ENCODE measurements around the gene ARPC5.
A peak's percentile ranks its signal among the peaks of the same experiment; 100 is the strongest.
"Not testable (repeated sequence)": the region's sequence is repeated elsewhere in the genome, so short reads cannot be mapped to it uniquely, and the experiment has no call there.

ARPC5 gene

GRCh38 chr1:183645531-183645930 lies 9.9 kb upstream of the ARPC5 start:
- no peak for DNase-seq

GRCh38 chr1:183642166-183642565 lies 6.6 kb upstream of the ARPC5 start:
- DNase-seq, result no peak

- DNase-seq, result no peak
Observed at GRCh38 chr1:183640193-183640592, 4.6 kb upstream of the ARPC5 start.

DNA sequence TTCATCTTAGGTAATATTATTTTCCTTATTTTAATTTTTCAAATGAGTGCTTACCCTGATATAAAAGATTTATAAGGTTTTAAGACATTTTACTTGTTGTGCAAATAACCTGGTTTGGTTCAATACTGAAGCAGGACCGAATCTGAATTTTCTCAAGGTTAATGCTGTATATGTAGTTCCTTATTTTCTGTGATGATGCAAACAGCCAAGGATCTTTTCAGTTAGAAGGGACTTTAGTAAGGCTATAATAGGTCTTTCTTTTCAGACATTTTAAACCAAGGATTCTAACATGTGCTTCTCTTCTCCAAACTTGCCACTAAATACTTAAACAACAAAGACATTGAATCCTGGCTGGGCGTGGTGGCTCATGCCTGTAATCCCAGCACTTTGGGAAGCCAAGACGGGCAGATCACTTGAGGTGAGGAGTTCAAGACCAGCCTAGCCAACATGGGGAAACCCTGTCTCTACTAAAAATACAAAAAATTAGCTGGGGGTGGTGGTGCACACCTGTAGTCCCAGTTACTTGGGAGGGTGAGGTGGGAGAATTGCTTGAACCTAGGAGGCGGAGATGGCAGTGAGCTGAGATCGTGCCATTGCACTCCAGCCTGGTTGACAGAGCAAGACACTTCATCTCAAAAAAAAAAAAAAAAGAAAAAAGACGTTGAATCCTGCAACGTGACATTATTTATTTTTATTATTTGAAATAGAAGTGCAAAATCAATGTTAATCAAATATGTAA lies 3.2 kb upstream of the ARPC5 start:
- no peak for DNase-seq

GRCh38 chr1:183636783-183637182 lies 1.2 kb upstream of the ARPC5 start:
- DNase-seq, result no peak

GRCh38 chr1:183636334-183636682 lies 725 bp upstream of the ARPC5 start:
- DNase-seq, result no peak

GRCh38 chr1:183635099-183635605 lies 431 bp downstream of the ARPC5 start:
- no peak for DNase-seq

DNA sequence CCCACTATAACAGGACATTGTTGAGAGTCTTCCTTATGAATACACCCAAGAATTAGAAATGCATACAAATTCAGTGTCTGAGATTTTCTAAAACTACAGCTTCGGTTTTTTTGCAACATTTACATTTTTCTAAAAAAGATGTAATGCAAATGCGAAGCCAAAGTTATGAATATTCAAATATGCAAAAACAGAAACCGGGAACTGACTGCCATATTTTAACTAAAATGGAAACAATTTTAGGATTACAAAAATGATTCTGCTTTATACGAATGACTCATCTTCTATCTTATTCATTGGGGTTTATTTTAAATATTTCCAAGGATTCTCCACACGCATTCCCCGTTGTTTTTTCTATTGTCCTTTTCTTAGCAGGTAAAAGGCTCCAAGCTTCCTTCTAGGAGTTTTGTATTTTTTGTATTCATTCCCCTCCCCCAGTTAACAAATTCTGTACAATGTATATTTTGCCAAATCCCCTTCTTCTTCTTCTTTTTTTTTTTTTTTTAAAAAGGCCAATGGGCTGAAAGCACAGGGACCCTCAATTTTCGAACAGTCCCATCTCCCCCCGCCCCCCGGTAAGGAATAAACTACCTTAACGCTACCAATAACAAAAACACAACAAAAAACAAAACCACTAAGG lies 1.0 kb downstream of the ARPC5 start:
- DNase-seq, result no peak

- DNase-seq, result peak; percentile 88
Observed at GRCh38 chr1:183633676-183634343, 1.8 kb downstream of the ARPC5 start.

GRCh38 chr1:183632964-183633363 lies 2.6 kb downstream of the ARPC5 start:
- DNase-seq, result no peak

GRCh38 chr1:183632114-183632513 lies 3.5 kb downstream of the ARPC5 start:
- no peak for DNase-seq

GRCh38 chr1:183630748-183631147 lies 4.8 kb downstream of the ARPC5 start:
- DNase-seq, result no peak

GRCh38 chr1:183628537-183628936 lies 7.0 kb downstream of the ARPC5 start:
- no peak for DNase-seq

DNA sequence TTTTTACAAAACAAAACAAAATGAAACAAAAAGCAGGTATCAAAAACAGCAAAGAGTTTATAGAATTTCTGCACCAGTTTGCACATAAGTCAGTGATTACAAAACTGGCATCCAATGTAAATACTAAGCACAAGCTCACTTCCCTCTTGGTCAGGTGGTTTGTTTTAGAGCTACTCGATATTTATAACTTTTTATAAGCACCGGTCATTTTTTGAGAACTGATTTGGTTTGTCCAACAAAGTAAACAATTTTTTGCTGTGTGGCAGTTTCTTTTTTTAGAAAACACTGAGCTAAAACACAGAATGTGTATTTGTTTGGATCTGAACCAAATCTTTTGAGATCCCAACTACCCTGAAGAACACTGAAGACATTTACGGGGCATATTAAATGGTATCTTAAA lies 9.3 kb downstream of the ARPC5 start:
- DNase-seq, result not testable (repeated sequence)

DNA sequence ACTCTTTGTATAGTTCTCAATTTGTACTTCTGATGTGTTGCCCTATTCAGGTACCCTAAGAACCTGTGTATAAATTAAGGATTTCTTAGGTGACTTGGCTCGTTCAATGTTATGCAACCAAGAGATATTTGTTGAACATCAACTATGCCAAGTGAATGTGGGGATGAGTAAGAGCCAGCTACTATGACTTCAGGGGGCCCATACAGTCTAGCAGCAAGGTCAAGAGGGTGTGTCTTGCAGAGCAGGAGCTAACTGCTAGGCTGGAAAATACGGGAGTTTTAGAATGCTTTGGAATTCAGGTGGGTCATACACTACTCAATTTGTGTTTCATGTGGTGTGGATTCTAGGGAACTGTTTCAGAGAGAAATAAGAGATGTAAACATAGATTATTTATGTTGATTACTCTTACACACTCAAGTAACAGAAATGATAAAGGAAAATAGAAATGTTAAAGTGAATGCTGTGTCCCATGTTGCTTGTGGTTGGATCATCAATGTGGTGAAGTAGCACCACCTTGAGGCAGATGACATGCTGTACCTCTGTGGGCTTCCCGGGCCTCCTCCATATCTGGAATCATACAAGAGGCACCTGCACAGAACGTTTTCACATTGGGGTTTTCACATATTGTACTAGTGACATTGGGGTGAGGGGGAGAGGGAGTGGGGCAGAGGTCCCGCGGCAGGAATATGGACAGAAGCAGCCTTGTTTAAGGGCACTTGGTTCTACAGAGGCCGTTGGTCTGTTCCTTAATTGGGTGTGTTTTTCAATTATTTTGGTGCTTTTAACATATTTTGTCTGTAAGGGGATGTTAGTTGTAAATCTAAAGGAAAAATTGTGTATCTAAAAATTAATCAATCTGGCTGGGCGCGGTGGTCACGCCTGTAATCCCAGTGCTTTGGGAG lies 12.4 kb downstream of the ARPC5 start:
- peak; percentile 44 for DNase-seq

GRCh38 chr1:183622013-183622412 lies 13.6 kb downstream of the ARPC5 start:
- no peak for DNase-seq

DNA sequence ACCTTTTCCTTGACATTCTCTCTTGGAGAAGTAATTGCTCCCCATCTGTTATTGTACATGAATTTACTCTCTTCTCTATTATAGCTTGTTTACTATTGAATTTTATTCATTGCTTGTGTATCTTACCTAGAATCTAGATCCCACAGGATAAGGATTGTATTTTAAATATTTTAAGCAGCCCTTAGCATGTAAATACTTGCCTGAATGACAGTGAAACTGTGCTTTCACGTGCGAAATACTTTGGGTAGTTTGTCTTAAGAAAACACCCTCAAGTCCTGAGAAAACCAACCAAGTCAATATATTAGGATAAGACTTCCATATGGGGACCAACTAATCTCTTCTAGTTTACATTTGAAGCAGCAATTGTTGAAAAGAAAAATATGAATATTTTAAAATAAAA lies 15.3 kb downstream of the ARPC5 start:
- no peak for DNase-seq

DNA sequence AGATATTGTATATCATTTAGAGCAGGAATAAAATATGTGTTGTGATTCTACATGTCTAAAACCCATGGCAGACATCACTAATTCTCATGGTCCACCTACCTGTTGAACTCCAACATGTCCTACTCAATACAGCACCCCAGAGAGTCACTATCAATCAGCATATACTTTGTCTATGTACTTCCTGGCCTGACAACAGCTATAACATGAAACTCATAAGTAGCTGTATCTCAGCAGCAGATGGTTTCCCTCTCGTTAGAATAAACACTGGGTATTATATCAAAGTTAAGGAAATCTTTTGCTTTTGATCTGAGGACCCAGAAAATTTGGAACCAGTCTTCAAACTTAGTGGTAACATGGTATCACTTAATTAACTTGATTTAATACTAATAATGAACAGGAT lies 15.8 kb downstream of the ARPC5 start:
- no peak for DNase-seq

DNA sequence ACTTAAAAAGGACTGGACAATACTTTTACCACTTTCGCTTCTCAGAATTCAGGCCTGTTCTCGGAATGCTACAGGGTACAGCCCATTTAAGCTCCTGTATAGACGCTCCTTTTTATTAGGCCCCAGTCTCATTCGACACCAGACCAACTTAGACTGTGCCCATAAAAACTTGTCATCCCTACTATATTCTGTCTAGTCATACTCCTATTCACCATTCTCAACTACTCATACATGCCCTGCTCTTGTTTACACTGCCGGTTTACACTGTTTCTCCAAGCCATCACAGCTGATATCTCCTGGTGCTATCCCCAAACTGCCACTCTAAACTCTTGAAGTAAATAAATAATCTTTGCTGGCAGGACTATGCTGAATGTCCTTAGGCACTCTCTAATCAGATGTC lies 17.4 kb downstream of the ARPC5 start:
- not testable (repeated sequence) for DNase-seq

DNA sequence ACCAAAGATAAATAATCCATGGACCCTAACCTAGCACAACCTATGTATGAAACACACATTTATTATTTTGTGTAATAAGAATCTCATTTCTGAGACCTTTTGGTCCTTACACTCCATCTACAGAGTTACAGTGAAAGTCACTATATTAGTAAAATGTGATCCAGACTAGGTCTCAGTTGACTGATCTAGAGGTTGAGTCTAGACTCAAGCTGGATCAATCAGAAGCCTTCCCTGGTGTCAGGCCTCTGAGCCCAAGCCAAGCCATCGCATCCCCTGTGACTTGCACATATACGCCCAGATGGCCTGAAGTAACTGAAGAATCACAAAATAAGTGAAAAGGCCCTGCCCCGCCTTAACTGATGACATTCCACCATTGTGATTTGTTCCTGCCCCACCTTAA lies 22.6 kb downstream of the ARPC5 start:
- DNase-seq, result not testable (repeated sequence)

DNA sequence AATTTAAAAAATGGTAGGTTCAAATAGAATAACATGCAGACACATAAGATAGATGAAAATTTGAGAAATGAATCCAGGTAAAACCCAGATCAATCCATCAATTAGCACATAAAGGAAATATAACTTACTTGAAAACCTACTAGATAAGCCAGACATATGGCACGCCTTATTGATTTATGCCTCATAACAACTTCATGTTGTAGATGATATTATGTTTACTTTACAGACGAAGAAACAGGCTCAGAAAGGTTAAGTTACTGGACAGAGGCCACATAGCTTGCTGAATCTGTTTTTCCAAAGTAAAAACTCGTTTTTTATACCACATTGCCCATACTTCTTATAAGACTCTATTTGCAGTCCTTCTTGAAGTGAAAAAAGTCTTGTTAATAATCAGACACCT lies 23.2 kb downstream of the ARPC5 start:
- no peak for DNase-seq

- DNase-seq, result no peak
Observed at GRCh38 chr1:183611021-183611420, 24.6 kb downstream of the ARPC5 start.
